HepG2 (cell line): ENCODE measurements around the gene TH. TPM values are rescaled to one million over a fixed set of nuclear protein-coding genes. Genes with fewer than 3 reads are reported as not detected.

Source experiments
- BRD4 ChIP-seq: sonication (generic); formaldehyde crosslinking; IDR thresholded peaks from 2 replicates; pipeline ENCODE4 v1.4.0; 2020; ENCODE audit warnings: missing genetic modification reagents
- JUN ChIP-seq: sonication (generic); formaldehyde crosslinking; IDR thresholded peaks from 2 replicates; pipeline ENCODE4 v1.4.0; 2020; ENCODE audit warnings: mild to moderate bottlenecking, missing genetic modification reagents
- SRSF1 ChIP-seq: fragments of 200-400 bp; formaldehyde crosslinking; optimal IDR thresholded peaks from 2 replicates; pipeline ENCODE3; 2017; ENCODE audit warnings: mild to moderate bottlenecking, low read depth, low read length, moderate library complexity
- THAP11 ChIP-seq: IDR thresholded peaks from 2 replicates; pipeline ENCODE4 v1.6.1; 2016; ENCODE audit warnings: missing biosample characterization, missing genetic modification reagents
- WIZ ChIP-seq: sonication (generic); formaldehyde crosslinking; IDR thresholded peaks from 2 replicates; pipeline ENCODE4 v1.5.1; 2020; ENCODE audit warnings: mild to moderate bottlenecking, missing genetic modification reagents
- ZNF207 ChIP-seq: fragments of 450-650 bp; IDR thresholded peaks from 2 replicates; pipeline ENCODE4 v1.6.1; 2016; ENCODE audit warnings: antibody characterized with exemption, borderline replicate concordance
- polyA plus RNA-seq, 8 experiments: library from polyadenylated mRNA; depleted of rRNA in 3 of 8; stranded (reverse) in 7 of 8; unstranded in 1 of 8; fragments of >200 nt; fragmentation: Illumina TruSeq in 4 of 8; extraction: Trizol in 4 of 8; gene quantifications; 2 replicates each; pipeline versions ENCODE4 v1.2.1 to v1.2.3, GENCODE V29; 2011 to 2016; ENCODE audit warnings: low read depth in 4 of 8, missing spikeins in 1 of 8, mixed read lengths in 1 of 8; ENCODE audit not compliant: insufficient read depth in 1 of 8
- total RNA-seq, 5 experiments: library from RNA; depleted of rRNA; stranded (reverse); fragments of >200 nt; fragmentation: Illumina TruSeq; extraction: Trizol; gene quantifications; 2 replicates each; pipeline ENCODE4 v1.2.3, GENCODE V29; 2016; ENCODE audit warnings: low read depth in 1 of 5
- TF ChIP-seq, protein P1 (sequence below): sonication (generic); formaldehyde crosslinking; IDR thresholded peaks from one replicate; pipeline ENCODE4 v1.5.1; 2020; ENCODE audit warnings: mild to moderate bottlenecking, missing genetic modification reagents; ENCODE audit errors: not compliant biosample characterization
- TF ChIP-seq, protein P2 (sequence below): sonication (generic); formaldehyde crosslinking; IDR thresholded peaks from 2 replicates; pipeline ENCODE4 v1.5.1; 2020; ENCODE audit warnings: mild to moderate bottlenecking, missing genetic modification reagents
- TF ChIP-seq, protein P3 (sequence below): fragments of 450-650 bp; IDR thresholded peaks from 2 replicates; pipeline ENCODE4 v1.6.1; 2017; ENCODE audit warnings: mild to moderate bottlenecking

TH gene
- total and polyA plus RNA-seq, 2 of the 13 experiments (the other 11 are each of a cell fraction or from before 2014, with no cell fraction given): 0.36 TPM; not detected in 1

- TF ChIP-seq, protein P1, sequence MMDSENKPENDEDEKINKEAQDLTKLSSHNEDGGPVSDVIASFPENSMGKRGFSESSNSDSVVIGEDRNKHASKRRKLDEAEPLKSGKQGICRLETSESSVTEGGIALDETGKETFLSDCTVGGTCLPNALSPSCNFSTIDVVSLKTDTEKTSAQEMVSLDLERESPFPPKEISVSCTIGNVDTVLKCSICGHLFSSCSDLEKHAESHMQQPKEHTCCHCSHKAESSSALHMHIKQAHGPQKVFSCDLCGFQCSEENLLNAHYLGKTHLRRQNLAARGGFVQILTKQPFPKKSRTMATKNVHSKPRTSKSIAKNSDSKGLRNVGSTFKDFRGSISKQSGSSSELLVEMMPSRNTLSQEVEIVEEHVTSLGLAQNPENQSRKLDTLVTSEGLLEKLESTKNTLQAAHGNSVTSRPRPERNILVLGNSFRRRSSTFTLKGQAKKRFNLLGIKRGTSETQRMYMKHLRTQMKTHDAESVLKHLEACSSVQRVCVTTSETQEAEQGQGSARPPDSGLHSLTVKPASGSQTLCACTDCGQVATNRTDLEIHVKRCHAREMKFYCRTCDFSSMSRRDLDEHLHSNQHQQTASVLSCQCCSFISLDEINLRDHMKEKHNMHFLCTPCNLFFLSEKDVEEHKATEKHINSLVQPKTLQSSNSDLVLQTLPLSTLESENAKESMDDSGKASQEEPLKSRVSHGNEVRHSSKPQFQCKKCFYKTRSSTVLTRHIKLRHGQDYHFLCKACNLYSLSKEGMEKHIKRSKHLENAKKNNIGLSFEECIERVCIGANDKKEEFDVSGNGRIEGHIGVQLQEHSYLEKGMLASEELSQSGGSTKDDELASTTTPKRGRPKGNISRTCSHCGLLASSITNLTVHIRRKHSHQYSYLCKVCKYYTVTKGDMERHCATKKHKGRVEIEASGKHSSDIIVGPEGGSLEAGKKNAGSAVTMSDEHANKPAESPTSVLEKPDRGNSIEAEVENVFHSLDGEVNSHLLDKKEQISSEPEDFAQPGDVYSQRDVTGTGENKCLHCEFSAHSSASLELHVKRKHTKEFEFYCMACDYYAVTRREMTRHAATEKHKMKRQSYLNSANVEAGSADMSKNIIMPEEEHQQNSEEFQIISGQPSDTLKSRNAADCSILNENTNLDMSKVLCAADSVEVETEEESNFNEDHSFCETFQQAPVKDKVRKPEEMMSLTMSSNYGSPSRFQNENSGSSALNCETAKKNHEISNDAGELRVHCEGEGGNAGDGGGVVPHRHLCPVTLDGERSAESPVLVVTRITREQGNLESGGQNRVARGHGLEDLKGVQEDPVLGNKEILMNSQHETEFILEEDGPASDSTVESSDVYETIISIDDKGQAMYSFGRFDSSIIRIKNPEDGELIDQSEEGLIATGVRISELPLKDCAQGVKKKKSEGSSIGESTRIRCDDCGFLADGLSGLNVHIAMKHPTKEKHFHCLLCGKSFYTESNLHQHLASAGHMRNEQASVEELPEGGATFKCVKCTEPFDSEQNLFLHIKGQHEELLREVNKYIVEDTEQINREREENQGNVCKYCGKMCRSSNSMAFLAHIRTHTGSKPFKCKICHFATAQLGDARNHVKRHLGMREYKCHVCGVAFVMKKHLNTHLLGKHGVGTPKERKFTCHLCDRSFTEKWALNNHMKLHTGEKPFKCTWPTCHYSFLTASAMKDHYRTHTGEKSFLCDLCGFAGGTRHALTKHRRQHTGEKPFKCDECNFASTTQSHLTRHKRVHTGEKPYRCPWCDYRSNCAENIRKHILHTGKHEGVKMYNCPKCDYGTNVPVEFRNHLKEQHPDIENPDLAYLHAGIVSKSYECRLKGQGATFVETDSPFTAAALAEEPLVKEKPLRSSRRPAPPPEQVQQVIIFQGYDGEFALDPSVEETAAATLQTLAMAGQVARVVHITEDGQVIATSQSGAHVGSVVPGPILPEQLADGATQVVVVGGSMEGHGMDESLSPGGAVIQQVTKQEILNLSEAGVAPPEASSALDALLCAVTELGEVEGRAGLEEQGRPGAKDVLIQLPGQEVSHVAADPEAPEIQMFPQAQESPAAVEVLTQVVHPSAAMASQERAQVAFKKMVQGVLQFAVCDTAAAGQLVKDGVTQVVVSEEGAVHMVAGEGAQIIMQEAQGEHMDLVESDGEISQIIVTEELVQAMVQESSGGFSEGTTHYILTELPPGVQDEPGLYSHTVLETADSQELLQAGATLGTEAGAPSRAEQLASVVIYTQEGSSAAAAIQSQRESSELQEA (CRISPR knock-in tag): no peak
- TF ChIP-seq JUN: no peak
- TF ChIP-seq, protein P2, sequence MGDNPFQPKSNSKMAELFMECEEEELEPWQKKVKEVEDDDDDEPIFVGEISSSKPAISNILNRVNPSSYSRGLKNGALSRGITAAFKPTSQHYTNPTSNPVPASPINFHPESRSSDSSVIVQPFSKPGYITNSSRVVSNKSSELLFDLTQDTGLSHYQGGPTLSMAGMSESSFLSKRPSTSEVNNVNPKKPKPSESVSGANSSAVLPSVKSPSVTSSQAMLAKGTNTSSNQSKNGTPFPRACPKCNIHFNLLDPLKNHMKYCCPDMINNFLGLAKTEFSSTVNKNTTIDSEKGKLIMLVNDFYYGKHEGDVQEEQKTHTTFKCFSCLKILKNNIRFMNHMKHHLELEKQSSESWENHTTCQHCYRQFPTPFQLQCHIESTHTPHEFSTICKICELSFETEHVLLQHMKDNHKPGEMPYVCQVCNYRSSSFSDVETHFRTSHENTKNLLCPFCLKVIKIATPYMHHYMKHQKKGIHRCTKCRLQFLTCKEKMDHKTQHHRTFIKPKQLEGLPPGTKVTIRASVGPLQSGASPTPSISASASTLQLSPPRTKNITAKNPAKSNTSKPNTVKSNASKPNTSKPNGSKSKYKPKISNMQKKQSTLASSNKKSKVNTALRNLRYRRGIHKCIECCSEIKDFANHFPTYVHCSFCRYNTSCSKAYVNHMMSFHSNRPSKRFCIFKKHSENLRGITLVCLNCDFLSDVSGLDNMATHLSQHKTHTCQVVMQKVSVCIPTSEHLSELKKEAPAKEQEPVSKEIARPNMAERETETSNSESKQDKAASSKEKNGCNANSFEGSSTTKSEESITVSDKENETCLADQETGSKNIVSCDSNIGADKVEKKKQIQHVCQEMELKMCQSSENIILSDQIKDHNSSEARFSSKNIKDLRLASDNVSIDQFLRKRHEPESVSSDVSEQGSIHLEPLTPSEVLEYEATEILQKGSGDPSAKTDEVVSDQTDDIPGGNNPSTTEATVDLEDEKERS: no peak
- no peak for TF ChIP-seq SRSF1
- no peak; the same call in 1 of the 2 replicates for TF ChIP-seq BRD4 (CRISPR knock-in tag)
- TF ChIP-seq THAP11 (CRISPR knock-in tag): 0 out of 2 replicates have a peak, but pooled peaks have one; percentile 9
- TF ChIP-seq WIZ: no peak
- no peak for TF ChIP-seq ZNF207
- TF ChIP-seq, protein P3, sequence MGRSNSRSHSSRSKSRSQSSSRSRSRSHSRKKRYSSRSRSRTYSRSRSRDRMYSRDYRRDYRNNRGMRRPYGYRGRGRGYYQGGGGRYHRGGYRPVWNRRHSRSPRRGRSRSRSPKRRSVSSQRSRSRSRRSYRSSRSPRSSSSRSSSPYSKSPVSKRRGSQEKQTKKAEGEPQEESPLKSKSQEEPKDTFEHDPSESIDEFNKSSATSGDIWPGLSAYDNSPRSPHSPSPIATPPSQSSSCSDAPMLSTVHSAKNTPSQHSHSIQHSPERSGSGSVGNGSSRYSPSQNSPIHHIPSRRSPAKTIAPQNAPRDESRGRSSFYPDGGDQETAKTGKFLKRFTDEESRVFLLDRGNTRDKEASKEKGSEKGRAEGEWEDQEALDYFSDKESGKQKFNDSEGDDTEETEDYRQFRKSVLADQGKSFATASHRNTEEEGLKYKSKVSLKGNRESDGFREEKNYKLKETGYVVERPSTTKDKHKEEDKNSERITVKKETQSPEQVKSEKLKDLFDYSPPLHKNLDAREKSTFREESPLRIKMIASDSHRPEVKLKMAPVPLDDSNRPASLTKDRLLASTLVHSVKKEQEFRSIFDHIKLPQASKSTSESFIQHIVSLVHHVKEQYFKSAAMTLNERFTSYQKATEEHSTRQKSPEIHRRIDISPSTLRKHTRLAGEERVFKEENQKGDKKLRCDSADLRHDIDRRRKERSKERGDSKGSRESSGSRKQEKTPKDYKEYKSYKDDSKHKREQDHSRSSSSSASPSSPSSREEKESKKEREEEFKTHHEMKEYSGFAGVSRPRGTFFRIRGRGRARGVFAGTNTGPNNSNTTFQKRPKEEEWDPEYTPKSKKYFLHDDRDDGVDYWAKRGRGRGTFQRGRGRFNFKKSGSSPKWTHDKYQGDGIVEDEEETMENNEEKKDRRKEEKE: no peak
- TF ChIP-seq, all 625 proteins: peak for 36
These were observed 31.8 kb downstream of the TH start (continued) for GRCh38 chr11:2139621-2140337.
